Activated CD8-positive, alpha-beta memory T cell treated with anti-CD3 and anti-CD28 coated beads for 48 hours (primary cell): ENCODE measurements around the gene PRPF19.

Experiments used
- DNase-seq, 3 experiments: peaks; one replicate each; pipeline ENCODE4 v3.0.0-alpha.2; 2020; ENCODE audit warnings: low read depth in 2 of 3, low spot score in 2 of 3

The PRPF19 gene

GRCh38 chr11:60938500-60938899 lies 32.1 kb upstream of the PRPF19 start:
- DNase-seq: no peak

- DNase-seq: no peak
These were observed 31.4 kb upstream of the PRPF19 start for GRCh38 chr11:60937811-60938210.

- DNase-seq: no peak
These were observed 30.8 kb upstream of the PRPF19 start for GRCh38 chr11:60937144-60937527.

- no peak for DNase-seq
These were observed 30.2 kb upstream of the PRPF19 start for GRCh38 chr11:60936467-60937143.

GRCh38 chr11:60935676-60936442 lies 29.5 kb upstream of the PRPF19 start:
- DNase-seq: no peak

- no peak for DNase-seq
These were observed 28.6 kb upstream of the PRPF19 start for GRCh38 chr11:60934790-60935605.

- DNase-seq: no peak
These were observed 27.9 kb upstream of the PRPF19 start for GRCh38 chr11:60934124-60934789.

- no peak for DNase-seq
These were observed 27.2 kb upstream of the PRPF19 start for GRCh38 chr11:60933416-60934123.

- DNase-seq: no peak
These were observed 26.4 kb upstream of the PRPF19 start for GRCh38 chr11:60932605-60933356.

GRCh38 chr11:60931917-60932316 lies 25.5 kb upstream of the PRPF19 start:
- DNase-seq: no peak

- no peak for DNase-seq
These were observed 24.0 kb upstream of the PRPF19 start for GRCh38 chr11:60930394-60930793.

- no peak for DNase-seq
These were observed 23.4 kb upstream of the PRPF19 start for GRCh38 chr11:60929764-60930163.

GRCh38 chr11:60928563-60929001 lies 22.2 kb upstream of the PRPF19 start:
- no peak for DNase-seq

GRCh38 chr11:60927600-60927999 lies 21.2 kb upstream of the PRPF19 start:
- no peak for DNase-seq

GRCh38 chr11:60927061-60927592 lies 20.7 kb upstream of the PRPF19 start:
- no peak for DNase-seq

GRCh38 chr11:60926500-60926899 lies 20.1 kb upstream of the PRPF19 start:
- no peak for DNase-seq

- DNase-seq: no peak
These were observed 19.5 kb upstream of the PRPF19 start for GRCh38 chr11:60925868-60926267.

GRCh38 chr11:60924906-60925853 lies 18.8 kb upstream of the PRPF19 start:
- no peak for DNase-seq
